Measurements from ENCODE around the gene NPR3. TPM values are rescaled to one million over a fixed set of nuclear protein-coding genes. Genes with fewer than 3 reads are reported as not detected.

The NPR3 gene
- total RNA-seq, 2 experiments from 2014 or later: 0.16 TPM; not detected in 1

- no peak for ATAC-seq
- DNase-seq: no peak
- H3K27me3 Mint-ChIP-seq: no peaks in the 10 kb centered on the region
- H3K9me3 Mint-ChIP-seq (ENCODE audit: low read depth): peaks cover 4% of the 10 kb centered on the region
- H3K27ac Mint-ChIP-seq: no peak overlapping the region
- no peaks in the 10 kb centered on the region for H3K4me1 Mint-ChIP-seq
- CTCF ChIA-PET: no interaction called here
- H3K36me3 Mint-ChIP-seq: no peaks in the 10 kb centered on the region
- no peak overlapping the region for H3K4me3 Mint-ChIP-seq
Observed at GRCh38 chr5:32754284-32754683, 43.2 kb downstream of the NPR3 start.

- CTCF ChIA-PET: no interaction called here
- no peak overlapping the region for H3K27ac Mint-ChIP-seq
- DNase-seq (no peak), ATAC-seq (no peak)
- no peaks in the 10 kb centered on the region for H3K4me1 Mint-ChIP-seq
- no peak overlapping the region for H3K4me3 Mint-ChIP-seq
- no peaks in the 10 kb centered on the region for H3K27me3 Mint-ChIP-seq
- H3K9me3 Mint-ChIP-seq (ENCODE audit: low read depth): peaks cover 2% of the 10 kb centered on the region
- no peaks in the 10 kb centered on the region for H3K36me3 Mint-ChIP-seq
Observed at GRCh38 chr5:32760091-32760509, 49.0 kb downstream of the NPR3 start.

- Mint-ChIP-seq H3K27ac (no peak overlapping the region), H3K4me1 (no peaks in the 10 kb centered on the region), H3K4me3 (no peak overlapping the region), H3K9me3 (ENCODE audit: low read depth) (no peaks in the 10 kb centered on the region), H3K27me3 (no peaks in the 10 kb centered on the region), H3K36me3 (no peaks in the 10 kb centered on the region)
- DNase-seq (no peak), ATAC-seq (no peak)
- CTCF ChIA-PET: no interaction called here
Observed at GRCh38 chr5:32765266-32765665, 54.1 kb downstream of the NPR3 start.

GRCh38 chr5:32767948-32768467 is 56.9 kb downstream of the NPR3 start:
- DNase-seq: no peak
- H3K36me3 Mint-ChIP-seq: no peaks in the 10 kb centered on the region
- no peaks in the 10 kb centered on the region for H3K9me3 Mint-ChIP-seq (ENCODE audit: low read depth)
- H3K27ac Mint-ChIP-seq: no peak overlapping the region
- no peak overlapping the region for H3K4me3 Mint-ChIP-seq
- H3K4me1 Mint-ChIP-seq: no peaks in the 10 kb centered on the region
- no peak for ATAC-seq
- CTCF ChIA-PET: no interaction called here
- H3K27me3 Mint-ChIP-seq: no peaks in the 10 kb centered on the region

GRCh38 chr5:32769711-32770110 is 58.6 kb downstream of the NPR3 start:
- CTCF ChIA-PET: no interaction called here
- H3K27me3 Mint-ChIP-seq: no peaks in the 10 kb centered on the region
- H3K9me3 Mint-ChIP-seq (ENCODE audit: low read depth): no peaks in the 10 kb centered on the region
- ATAC-seq (no peak), DNase-seq (no peak)
- no peak overlapping the region for H3K4me3 Mint-ChIP-seq
- H3K27ac Mint-ChIP-seq: no peak overlapping the region
- no peaks in the 10 kb centered on the region for H3K4me1 Mint-ChIP-seq
- H3K36me3 Mint-ChIP-seq: no peaks in the 10 kb centered on the region

- no peak for ATAC-seq
- Mint-ChIP-seq H3K4me3 (no peak overlapping the region), H3K36me3 (no peaks in the 10 kb centered on the region)
Observed at GRCh38 chr5:32770444-32770843, 59.3 kb downstream of the NPR3 start.

GRCh38 chr5:32771037-32771436 is 59.9 kb downstream of the NPR3 start:
- no peaks in the 10 kb centered on the region for H3K4me1 Mint-ChIP-seq
- ATAC-seq (no peak), DNase-seq (no peak)
- H3K9me3 Mint-ChIP-seq (ENCODE audit: low read depth): no peaks in the 10 kb centered on the region
- no peak overlapping the region for H3K4me3 Mint-ChIP-seq
- H3K36me3 Mint-ChIP-seq: no peaks in the 10 kb centered on the region
- H3K27ac Mint-ChIP-seq: no peak overlapping the region
- no peaks in the 10 kb centered on the region for H3K27me3 Mint-ChIP-seq
- CTCF ChIA-PET: no interaction called here

More at GRCh38 chr5:32770444-32770843, 59.3 kb downstream of the NPR3 start:
- no peaks in the 10 kb centered on the region for H3K4me1 Mint-ChIP-seq
- no peaks in the 10 kb centered on the region for H3K27me3 Mint-ChIP-seq
- no peak overlapping the region for H3K27ac Mint-ChIP-seq
- H3K9me3 Mint-ChIP-seq (ENCODE audit: low read depth): no peaks in the 10 kb centered on the region
- DNase-seq: no peak
- CTCF ChIA-PET: no interaction called here

- no peak overlapping the region for H3K27ac Mint-ChIP-seq
- no peak for ATAC-seq
- H3K9me3 Mint-ChIP-seq (ENCODE audit: low read depth): no peaks in the 10 kb centered on the region
- no peaks in the 10 kb centered on the region for H3K4me1 Mint-ChIP-seq
- no peaks in the 10 kb centered on the region for H3K27me3 Mint-ChIP-seq
- no peak overlapping the region for H3K4me3 Mint-ChIP-seq
- CTCF ChIA-PET: no interaction called here
- H3K36me3 Mint-ChIP-seq: no peaks in the 10 kb centered on the region
- DNase-seq: no peak
Observed at GRCh38 chr5:32773944-32774343, 62.8 kb downstream of the NPR3 start.

GRCh38 chr5:32776200-32776599 is 65.1 kb downstream of the NPR3 start:
- no peaks in the 10 kb centered on the region for H3K4me1 Mint-ChIP-seq
- H3K27me3 Mint-ChIP-seq: no peaks in the 10 kb centered on the region
- no peaks in the 10 kb centered on the region for H3K36me3 Mint-ChIP-seq
- H3K27ac Mint-ChIP-seq: no peak overlapping the region
- ATAC-seq (no peak), DNase-seq (no peak)
- CTCF ChIA-PET: no interaction called here
- no peaks in the 10 kb centered on the region for H3K9me3 Mint-ChIP-seq (ENCODE audit: low read depth)
- no peak overlapping the region for H3K4me3 Mint-ChIP-seq

GRCh38 chr5:32777222-32777621 is 66.1 kb downstream of the NPR3 start:
- DNase-seq (no peak), ATAC-seq (no peak)
- Mint-ChIP-seq H3K9me3 (ENCODE audit: low read depth) (no peaks in the 10 kb centered on the region), H3K27ac (no peak overlapping the region), H3K27me3 (no peaks in the 10 kb centered on the region), H3K4me1 (no peaks in the 10 kb centered on the region), H3K4me3 (no peak overlapping the region), H3K36me3 (no peaks in the 10 kb centered on the region)
- CTCF ChIA-PET: no interaction called here

GRCh38 chr5:32777733-32778132 is 66.6 kb downstream of the NPR3 start:
- CTCF ChIA-PET: no interaction called here
- no peaks in the 10 kb centered on the region for H3K27me3 Mint-ChIP-seq
- H3K4me1 Mint-ChIP-seq: no peaks in the 10 kb centered on the region
- ATAC-seq: no peak
- H3K4me3 Mint-ChIP-seq: no peak overlapping the region
- DNase-seq: no peak
- no peaks in the 10 kb centered on the region for H3K9me3 Mint-ChIP-seq (ENCODE audit: low read depth)
- H3K27ac Mint-ChIP-seq: no peak overlapping the region
- H3K36me3 Mint-ChIP-seq: no peaks in the 10 kb centered on the region

GRCh38 chr5:32778403-32778802 is 67.3 kb downstream of the NPR3 start:
- CTCF ChIA-PET: no interaction called here

GRCh38 chr5:32779754-32780415 is 68.8 kb downstream of the NPR3 start:
- no peaks in the 10 kb centered on the region for H3K27me3 Mint-ChIP-seq
- CTCF ChIA-PET: no interaction called here
- no peaks in the 10 kb centered on the region for H3K4me1 Mint-ChIP-seq
- H3K36me3 Mint-ChIP-seq: no peaks in the 10 kb centered on the region
- no peaks in the 10 kb centered on the region for H3K9me3 Mint-ChIP-seq (ENCODE audit: low read depth)
- no peak for ATAC-seq
- no peak overlapping the region for H3K4me3 Mint-ChIP-seq
- H3K27ac Mint-ChIP-seq: no peak overlapping the region
- DNase-seq: no peak

More at GRCh38 chr5:32778403-32778802, 67.3 kb downstream of the NPR3 start:
- ATAC-seq: no peak
- Mint-ChIP-seq H3K27me3 (no peaks in the 10 kb centered on the region), H3K36me3 (no peaks in the 10 kb centered on the region), H3K4me1 (no peaks in the 10 kb centered on the region), H3K4me3 (no peak overlapping the region), H3K9me3 (ENCODE audit: low read depth) (no peaks in the 10 kb centered on the region), H3K27ac (no peak overlapping the region)
- no peak for DNase-seq

- H3K27me3 Mint-ChIP-seq: no peaks in the 10 kb centered on the region
- no peak overlapping the region for H3K4me3 Mint-ChIP-seq
- H3K9me3 Mint-ChIP-seq (ENCODE audit: low read depth): no peaks in the 10 kb centered on the region
- H3K36me3 Mint-ChIP-seq: no peaks in the 10 kb centered on the region
- ATAC-seq (no peak), DNase-seq (no peak)
- CTCF ChIA-PET: no interaction called here
- no peak overlapping the region for H3K27ac Mint-ChIP-seq
- no peaks in the 10 kb centered on the region for H3K4me1 Mint-ChIP-seq
Observed at GRCh38 chr5:32780508-32780919, 69.4 kb downstream of the NPR3 start.

GRCh38 chr5:32783661-32784060 is 72.5 kb downstream of the NPR3 start:
- H3K27ac Mint-ChIP-seq: no peak overlapping the region
- CTCF ChIA-PET: no interaction called here
- H3K4me1 Mint-ChIP-seq: no peaks in the 10 kb centered on the region
- H3K36me3 Mint-ChIP-seq: no peaks in the 10 kb centered on the region
- H3K9me3 Mint-ChIP-seq (ENCODE audit: low read depth): no peaks in the 10 kb centered on the region
- H3K27me3 Mint-ChIP-seq: no peaks in the 10 kb centered on the region
- no peak for DNase-seq
- H3K4me3 Mint-ChIP-seq: no peak overlapping the region
- no peak for ATAC-seq
